CD4-positive, alpha-beta T cell (primary cell): Measurements from ENCODE around the gene ASCC2. TPM values are rescaled to one million over a fixed set of nuclear protein-coding genes. Genes with fewer than 3 reads are reported as not detected.

ENCODE experiments used
- ATAC-seq: fragments of 200-7000 bp; cut with Tn5 transposase; one replicate; pipeline ENCODE4 v1.10.0; 2022; ENCODE audit warnings: mild to moderate bottlenecking; ENCODE audit not compliant: poor library complexity
- CTCF ChIA-PET: fragments of 350-600 bp; sonication (Branson Sonifier 250); formaldehyde crosslinking; loops from one replicate; lab custom pipeline; 2021; ENCODE audit warnings: antibody characterized with exemption, inconsistent platforms; lab: Charles Lee
- POLR2A ChIA-PET: fragments of 350-600 bp; sonication (Branson Sonifier 250); formaldehyde crosslinking; loops from one replicate; lab custom pipeline; 2021; ENCODE audit warnings: antibody characterized with exemption, inconsistent platforms; lab: Charles Lee
- DNase-seq, 14 experiments: peaks; one replicate each; pipeline ENCODE4 v3.0.0-alpha.2; 2013 to 2020; ENCODE audit warnings: mixed read lengths in 2 of 14
- H3K27ac ChIP-seq, 2 donors: one replicate each; pipeline versions ENCODE4 v1.5.1 to v1.7.0; 2013; ENCODE audit warnings: low read length in 2 of 2, low read depth in 1 of 2, mild to moderate bottlenecking in 1 of 2
- H3K27me3 ChIP-seq, 2 experiments: 1 replicate in 1 of 2; 2 replicates in 1 of 2; pipeline versions ENCODE4 v1.6.1 to v1.7.0; 2013; ENCODE audit warnings: low read length in 2 of 2, control low read depth in 1 of 2, mild to moderate bottlenecking in 1 of 2, moderate library complexity in 1 of 2; ENCODE audit not compliant: insufficient read depth in 2 of 2, control insufficient read depth in 1 of 2
- H3K36me3 ChIP-seq: one replicate; pipeline ENCODE4 v1.6.1; 2013; ENCODE audit warnings: low read length, control low read depth; ENCODE audit not compliant: insufficient read depth
- H3K4me1 ChIP-seq: one replicate; pipeline ENCODE4 v1.6.1; 2013; ENCODE audit warnings: low read length, control low read depth; ENCODE audit not compliant: insufficient read depth
- H3K4me3 ChIP-seq: one replicate; pipeline ENCODE4 v1.5.1; 2013; ENCODE audit warnings: mild to moderate bottlenecking, low read length, moderate library complexity
- H3K9me3 ChIP-seq, 2 experiments: 1 replicate in 1 of 2; 2 replicates in 1 of 2; pipeline versions ENCODE4 v1.6.1 to v1.7.0; 2013; ENCODE audit warnings: low read length in 2 of 2, mild to moderate bottlenecking in 2 of 2, control low read depth in 1 of 2, moderate library complexity in 1 of 2; ENCODE audit not compliant: control insufficient read depth in 1 of 2, insufficient read depth in 1 of 2
- H3K27ac Mint-ChIP-seq: one replicate; pipeline ENCODE4 v1.8.0; 2020; ENCODE audit warnings: mixed read lengths
- H3K27me3 Mint-ChIP-seq: one replicate; pipeline ENCODE4 v1.8.0; 2021; ENCODE audit warnings: mixed read lengths
- H3K36me3 Mint-ChIP-seq: one replicate; pipeline ENCODE4 v1.8.0; 2021; ENCODE audit warnings: low read depth, mixed read lengths
- H3K4me1 Mint-ChIP-seq: one replicate; pipeline ENCODE4 v1.8.0; 2021; ENCODE audit warnings: low read depth, mixed read lengths
- H3K4me3 Mint-ChIP-seq: one replicate; pipeline ENCODE4 v1.8.0; 2020; ENCODE audit warnings: mild to moderate bottlenecking, mixed read lengths
- H3K9me3 Mint-ChIP-seq: one replicate; pipeline ENCODE4 v1.8.0; 2020; ENCODE audit warnings: mixed read lengths
- intact Hi-C, 2 experiments: fragments of 100-400 bp; cut with DNase I in 1 of 2; cut with micrococcal nuclease in 1 of 2; formaldehyde crosslinking; loops; one replicate each; pipeline versions ENCODE4 v1.15.1 to v1.9.0; 2023 to 2025; cut with DNase I, micrococcal nuclease
- total RNA-seq, 174 experiments: library from RNA in 2 of 174; stranded (reverse) in 2 of 174; gene quantifications; one replicate each; pipeline ENCODE4 v1.2.3 and lab custom pipeline; 2021 to 2026
- TF ChIP-seq, protein P1 (sequence below): fragments of 200-600 bp; IDR thresholded peaks from one replicate; pipeline ENCODE4 v1.8.0; 2022; ENCODE audit warnings: antibody characterized with exemption, mild to moderate bottlenecking

The ASCC2 gene
- total RNA-seq, 2 experiments from 2014 or later, result 67.1 to 68.3 TPM

DNA sequence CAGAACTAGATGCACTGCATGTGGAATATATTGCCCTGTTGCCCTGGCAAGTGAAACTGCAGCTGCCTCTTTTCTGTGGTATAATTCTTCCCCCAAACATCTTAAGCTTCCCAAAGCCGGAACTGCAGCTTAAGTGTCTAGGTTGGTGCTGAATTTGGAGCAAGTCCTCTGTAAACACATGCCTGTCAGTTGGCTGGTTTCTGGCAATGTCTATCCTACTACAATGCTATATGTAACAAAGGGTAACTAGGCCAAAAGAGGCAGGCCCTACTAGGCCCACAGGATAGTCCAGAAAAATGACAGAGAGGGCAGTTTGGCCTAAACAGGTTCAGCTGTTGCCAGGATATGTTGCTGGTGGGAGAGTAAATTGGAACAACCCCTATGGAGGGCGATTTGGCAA lies 27.9 kb downstream of the ASCC2 start:
- Histone ChIP-seq H3K27ac (no peak overlapping the region), H3K27me3 (no peaks in the 10 kb centered on the region), H3K36me3 (peaks cover 84% of the 10 kb centered on the region), H3K4me1 (no peaks in the 10 kb centered on the region), H3K9me3 (no peaks in the 10 kb centered on the region), H3K4me3 (no peak overlapping the region)
- Mint-ChIP-seq H3K9me3 (no peaks in the 10 kb centered on the region), H3K36me3 (peaks cover 91% of the 10 kb centered on the region), H3K4me1 (no peaks in the 10 kb centered on the region), H3K4me3 (no peak overlapping the region), H3K27ac (no peak overlapping the region), H3K27me3 (no peaks in the 10 kb centered on the region)
- intact Hi-C loops, result no loop called here
- ATAC-seq (no peak), DNase-seq (no peak)
- POLR2A ChIA-PET, result no interaction called here
- CTCF ChIA-PET, result interaction anchor here (0.8 kb wide), 1 partner anchor 195 kb away, joined by 3 read pairs; no protein-coding TSS in a partner anchor
- TF ChIP-seq, protein P1, sequence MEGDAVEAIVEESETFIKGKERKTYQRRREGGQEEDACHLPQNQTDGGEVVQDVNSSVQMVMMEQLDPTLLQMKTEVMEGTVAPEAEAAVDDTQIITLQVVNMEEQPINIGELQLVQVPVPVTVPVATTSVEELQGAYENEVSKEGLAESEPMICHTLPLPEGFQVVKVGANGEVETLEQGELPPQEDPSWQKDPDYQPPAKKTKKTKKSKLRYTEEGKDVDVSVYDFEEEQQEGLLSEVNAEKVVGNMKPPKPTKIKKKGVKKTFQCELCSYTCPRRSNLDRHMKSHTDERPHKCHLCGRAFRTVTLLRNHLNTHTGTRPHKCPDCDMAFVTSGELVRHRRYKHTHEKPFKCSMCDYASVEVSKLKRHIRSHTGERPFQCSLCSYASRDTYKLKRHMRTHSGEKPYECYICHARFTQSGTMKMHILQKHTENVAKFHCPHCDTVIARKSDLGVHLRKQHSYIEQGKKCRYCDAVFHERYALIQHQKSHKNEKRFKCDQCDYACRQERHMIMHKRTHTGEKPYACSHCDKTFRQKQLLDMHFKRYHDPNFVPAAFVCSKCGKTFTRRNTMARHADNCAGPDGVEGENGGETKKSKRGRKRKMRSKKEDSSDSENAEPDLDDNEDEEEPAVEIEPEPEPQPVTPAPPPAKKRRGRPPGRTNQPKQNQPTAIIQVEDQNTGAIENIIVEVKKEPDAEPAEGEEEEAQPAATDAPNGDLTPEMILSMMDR, result no peak

DNA sequence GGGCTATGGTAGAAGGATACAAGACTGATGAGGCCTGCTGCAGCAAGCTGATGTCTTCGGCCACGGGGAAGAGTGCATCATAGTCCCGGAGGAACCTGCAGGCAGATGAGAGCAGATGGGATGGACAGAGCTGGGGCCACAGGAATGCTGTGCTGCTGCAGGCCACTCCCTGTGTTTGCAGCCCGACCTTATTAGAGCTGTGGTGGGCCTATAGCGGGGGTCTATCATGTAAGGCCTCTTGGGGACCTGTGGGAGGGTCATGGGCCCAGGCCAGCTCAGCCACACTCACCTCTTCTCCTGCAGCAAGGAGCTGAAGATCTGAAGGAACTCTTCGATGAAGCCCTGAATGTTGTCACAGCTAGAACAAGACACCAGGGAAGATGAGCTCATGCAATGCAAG lies 31.9 kb downstream of the ASCC2 start:
- Mint-ChIP-seq H3K4me1 (no peaks in the 10 kb centered on the region), H3K4me3 (no peak overlapping the region), H3K27ac (no peak overlapping the region), H3K36me3 (peaks cover 84% of the 10 kb centered on the region), H3K9me3 (no peaks in the 10 kb centered on the region), H3K27me3 (no peaks in the 10 kb centered on the region)
- no peaks in the 10 kb centered on the region for H3K9me3 ChIP-seq
- peaks cover 85% of the 10 kb centered on the region for H3K36me3 ChIP-seq
- no peak overlapping the region for H3K4me3 ChIP-seq
- DNase-seq (no peak), ATAC-seq (no peak)
- TF ChIP-seq, protein P1, result no peak
- no peaks in the 10 kb centered on the region for H3K4me1 ChIP-seq
- H3K27me3 ChIP-seq, result no peaks in the 10 kb centered on the region
- ChIA-PET CTCF (no interaction called here), POLR2A (no interaction called here)
- intact Hi-C loops, result no loop called here
- H3K27ac ChIP-seq, result no peak overlapping the region

DNA sequence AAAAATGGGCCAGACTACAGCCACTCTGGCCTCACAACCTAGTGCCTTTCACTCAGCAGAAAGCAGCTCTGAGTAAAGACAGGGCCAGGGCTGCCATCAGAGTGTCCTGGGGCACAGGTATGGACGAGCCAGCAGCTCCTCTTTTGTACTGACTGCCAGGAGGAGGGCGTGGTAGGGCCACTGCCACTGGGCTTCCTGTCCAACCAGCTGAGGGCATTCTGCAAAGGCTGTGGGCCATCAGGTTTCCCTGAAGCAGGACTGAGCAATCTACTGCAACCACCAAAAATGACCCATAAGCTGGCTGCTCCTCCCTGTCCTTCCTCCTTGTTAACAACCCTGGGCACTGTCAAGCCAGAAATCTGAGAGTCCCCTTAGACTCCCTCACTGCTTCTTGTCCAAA lies 33.1 kb downstream of the ASCC2 start:
- intact Hi-C loops, result no loop called here
- CTCF ChIA-PET, result no interaction called here
- Histone ChIP-seq H3K4me1 (no peaks in the 10 kb centered on the region), H3K27ac (no peak overlapping the region), H3K4me3 (no peak overlapping the region), H3K27me3 (no peaks in the 10 kb centered on the region), H3K36me3 (peaks cover 89% of the 10 kb centered on the region), H3K9me3 (no peaks in the 10 kb centered on the region)
- ATAC-seq (no peak), DNase-seq (no peak)
- Mint-ChIP-seq H3K36me3 (peaks cover 86% of the 10 kb centered on the region), H3K27ac (no peak overlapping the region), H3K4me1 (no peaks in the 10 kb centered on the region), H3K9me3 (no peaks in the 10 kb centered on the region), H3K27me3 (no peaks in the 10 kb centered on the region), H3K4me3 (no peak overlapping the region)
- TF ChIP-seq, protein P1, result no peak
- POLR2A ChIA-PET, result no interaction called here
